ENCODE data around the gene EXOC6B. TPM values are rescaled to one million over a fixed set of nuclear protein-coding genes. Genes with fewer than 3 reads are reported as not detected.
A peak's percentile ranks its signal among the peaks of the same experiment; 100 is the strongest.

Gene EXOC6B
- total and polyA plus RNA-seq, 9 of the 15 experiments (the other 6 are each of a cell fraction or from before 2014, with no cell fraction given): 0.28 to 4.2 (median 2.0) TPM

- no peaks in the 10 kb centered on the region for H3K27me3 ChIP-seq (ENCODE audit: control insufficient read depth in 2 of 2, insufficient read depth in 2 of 2, low read length in 2 of 2)
- BruUV-seq (replicated peaks): no TSS peak
- H3K4me3 ChIP-seq: no peak overlapping the region
- no peaks in the 10 kb centered on the region for H3K36me3 ChIP-seq (ENCODE audit: control insufficient read depth, insufficient read depth, low read length)
- H3K27ac ChIP-seq (ENCODE audit: extremely low read depth, low read depth, low read length): no peak overlapping the region
- ChIA-PET CTCF (ENCODE audit: low intra/inter-chr PET ratio) (no interaction called here), POLR2A (interaction anchor here (1.0 kb wide), 1 partner anchor 15 kb away, joined by 3 read pairs; no protein-coding TSS in a partner anchor)
- H3K9me1 ChIP-seq (ENCODE audit: control insufficient read depth, insufficient read depth, low read length): no peaks in the 10 kb centered on the region
- FAIRE-seq (peak; percentile 63), ATAC-seq (no peak), DNase-seq (ENCODE audit: extremely low read depth in 1 of 4, low spot score in 3 of 4) (peak; percentile 6 to 63 (median 16))
- H4K20me1 ChIP-seq (replicated peaks; ENCODE audit: control insufficient read depth, insufficient read depth, low read length): no peaks in the 10 kb centered on the region
- 3% methylated on average over 3 of the region's 3 CpGs for WGBS (ENCODE audit: insufficient coverage, low coverage, missing lambda C conversion rate)
- in situ Hi-C loops (cut with MboI) (no loop called here), intact Hi-C loops (cut with micrococcal nuclease) (no loop called here)
- H3K4me2 ChIP-seq (ENCODE audit: insufficient read depth, low read length): no peak overlapping the region
- peaks cover 0 to 6% of the 10 kb centered on the region in 2 experiments; a peak in 2 of 5 replicates for H3K4me1 ChIP-seq (replicated peaks in 1 of 2; ENCODE audit: control insufficient read depth in 2 of 2, insufficient read depth in 2 of 2, low read length in 2 of 2)
- no peaks in the 10 kb centered on the region for H3K79me2 ChIP-seq (ENCODE audit: control insufficient read depth, insufficient read depth, low read length)
- H3K9me3 ChIP-seq (replicated peaks; ENCODE audit: control insufficient read depth, insufficient read depth, low read depth, low read length): no peaks in the 10 kb centered on the region; the same call in 1 of the 2 replicates
- H2AFZ ChIP-seq (ENCODE audit: low read depth, low read length): no peak overlapping the region
- H3K9ac ChIP-seq (ENCODE audit: insufficient read depth in 1 of 2, low read depth in 2 of 2, low read length in 2 of 2): no peak overlapping the region
- TF ChIP-seq HINFP (tag; conservative IDR thresholded peaks at IDR 0.05; ENCODE audit: low read depth) (peak; percentile 72; the same call in 1 of the 2 replicates), EP300 (IDR thresholded peaks at IDR 0.05; ENCODE audit: low read length) (0 out of 2 replicates have a peak, but pooled peaks have one; percentile 6), TEAD2 (tag; IDR thresholded peaks at IDR 0.05) (peak; percentile 96), PATZ1 (CRISPR knock-in tag; IDR thresholded peaks at IDR 0.05; ENCODE audit: borderline replicate concordance) (peak; percentile 90; the same call in 1 of the 2 replicates), NUFIP1 (IDR thresholded peaks at IDR 0.05; ENCODE audit: partially characterized antibody) (no peak), TARDBP (IDR thresholded peaks at IDR 0.05) (no peak), FOXO4 (CRISPR knock-in tag; IDR thresholded peaks at IDR 0.05) (no peak), NCOA6 (IDR thresholded peaks at IDR 0.05) (no peak), HNRNPL (IDR thresholded peaks at IDR 0.05; ENCODE audit: low read depth, low read length) (no peak), DMBX1 (CRISPR knock-in tag; IDR thresholded peaks at IDR 0.05; ENCODE audit: borderline replicate concordance) (peak; percentile 95), HEY1 (CRISPR knock-in tag; IDR thresholded peaks at IDR 0.05; ENCODE audit: borderline replicate concordance) (peak; percentile 50; the same call in 1 of the 2 replicates), ZNF395 (CRISPR knock-in tag; IDR thresholded peaks at IDR 0.05) (peak; percentile 97), ZEB2 (IDR thresholded peaks at IDR 0.05) (peak; percentile 39; the same call in 1 of the 2 replicates), PHTF2 (CRISPR knock-in tag; IDR thresholded peaks at IDR 0.05) (no peak), ELK3 (CRISPR knock-in tag; IDR thresholded peaks at IDR 0.05) (no peak)
Observed at GRCh38 chr2:72757177-72757775, 68.6 kb downstream of the EXOC6B start.

Data from K562 (cell line).